NCI-H2171 (cell line): ENCODE measurements around the gene KCNA10.

ENCODE experiments used
- DNase-seq: peaks from one replicate; lab custom pipeline; 2025; lab: John Stamatoyannopoulos, UW

KCNA10 gene

GRCh38 chr1:110501488-110502132 lies 17.4 kb downstream of the KCNA10 start:
- DNase-seq = no peak

GRCh38 chr1:110498270-110498669 lies 20.7 kb downstream of the KCNA10 start:
- DNase-seq = no peak

GRCh38 chr1:110495926-110496600 lies 22.9 kb downstream of the KCNA10 start:
- peak; percentile 38 for DNase-seq

- no peak for DNase-seq
Measured at GRCh38 chr1:110494522-110495406, 24.2 kb downstream of the KCNA10 start.

- no peak for DNase-seq
Measured at GRCh38 chr1:110494036-110494435, 24.9 kb downstream of the KCNA10 start.

GRCh38 chr1:110493059-110493699 lies 25.8 kb downstream of the KCNA10 start:
- no peak for DNase-seq

GRCh38 chr1:110492573-110492972 lies 26.4 kb downstream of the KCNA10 start:
- no peak for DNase-seq

- no peak for DNase-seq
Measured at GRCh38 chr1:110490791-110491451, 28.1 kb downstream of the KCNA10 start.

- no peak for DNase-seq
Measured at GRCh38 chr1:110489973-110490542, 28.9 kb downstream of the KCNA10 start.

- no peak for DNase-seq
Measured at GRCh38 chr1:110489406-110489805, 29.6 kb downstream of the KCNA10 start.

- no peak for DNase-seq
Measured at GRCh38 chr1:110488867-110489266, 30.1 kb downstream of the KCNA10 start.

GRCh38 chr1:110488161-110488560 lies 30.8 kb downstream of the KCNA10 start:
- no peak for DNase-seq

- no peak for DNase-seq
Measured at GRCh38 chr1:110487726-110488125, 31.2 kb downstream of the KCNA10 start.

GRCh38 chr1:110485725-110486124 lies 33.2 kb downstream of the KCNA10 start:
- no peak for DNase-seq

- DNase-seq = no peak
Measured at GRCh38 chr1:110484801-110485200, 34.2 kb downstream of the KCNA10 start.

GRCh38 chr1:110483308-110483685 lies 35.7 kb downstream of the KCNA10 start:
- no peak for DNase-seq

GRCh38 chr1:110482662-110483307 lies 36.2 kb downstream of the KCNA10 start:
- DNase-seq = no peak

- no peak for DNase-seq
Measured at GRCh38 chr1:110481968-110482623, 36.9 kb downstream of the KCNA10 start.

GRCh38 chr1:110480356-110481096 lies 38.4 kb downstream of the KCNA10 start:
- DNase-seq = no peak

GRCh38 chr1:110478886-110479285 lies 40.1 kb downstream of the KCNA10 start:
- no peak for DNase-seq
